PC-3 (cell line): ENCODE data around the gene SLC30A7. TPM values are rescaled to one million over a fixed set of nuclear protein-coding genes. Genes with fewer than 3 reads are reported as not detected.

ENCODE experiments used
- ATAC-seq: fragments of 200-7000 bp; cut with Tn5 transposase; 2 replicates; pipeline ENCODE4 v1.9.1; 2020; ENCODE audit warnings: mild to moderate bottlenecking, moderate library complexity
- BruUV-seq: library from RNA; stranded (reverse); fragments of 400-500 nt; replicated peaks from 2 replicates; lab custom pipeline; 2021; lab: Mats Ljungman, UMichigan
- CTCF ChIA-PET: fragments of 300-600 bp; sonication (Branson Sonifier 250); formaldehyde crosslinking; loops from one replicate; lab custom pipeline; 2022; ENCODE audit warnings: antibody characterized with exemption; lab: Charles Lee
- POLR2A ChIA-PET: fragments of 300-600 bp; sonication (Branson Sonifier 250); formaldehyde crosslinking; loops from one replicate; lab custom pipeline; 2022; ENCODE audit warnings: antibody characterized with exemption; ENCODE audit not compliant: unreplicated experiment; lab: Charles Lee
- DNase-seq: peaks from one replicate; pipeline ENCODE4 v3.0.0-alpha.2; 2015
- H2AFZ ChIP-seq: fragments of 300-600 bp; sonication (generic); 2 replicates; pipeline ENCODE4 v1.6.0; 2016; ENCODE audit warnings: antibody characterized with exemption, low read length
- H3F3A ChIP-seq: fragments of 300-600 bp; sonication (generic); one replicate; pipeline ENCODE4 v1.6.0; 2017; ENCODE audit warnings: antibody characterized with exemption, low read length, control low read depth, mild to moderate bottlenecking; ENCODE audit not compliant: unreplicated experiment
- H3K27ac ChIP-seq: fragments of 300-600 bp; sonication (generic); 2 replicates; pipeline ENCODE4 v1.5.1; 2016; ENCODE audit warnings: mild to moderate bottlenecking, low read length
- H3K27me3 ChIP-seq: fragments of 300-600 bp; sonication (generic); 2 replicates; pipeline ENCODE4 v1.6.1; 2016; ENCODE audit warnings: low read length, mixed read lengths
- H3K36me3 ChIP-seq: fragments of 300-600 bp; sonication (generic); 2 replicates; pipeline ENCODE4 v1.6.1; 2016; ENCODE audit warnings: low read depth, mixed run types, low read length, mixed read lengths
- H3K4me1 ChIP-seq: fragments of 300-600 bp; sonication (generic); 2 replicates; pipeline ENCODE4 v1.5.1; 2016; ENCODE audit warnings: low read length; ENCODE audit not compliant: insufficient read depth
- H3K4me2 ChIP-seq: fragments of 300-600 bp; sonication (generic); 2 replicates; pipeline ENCODE4 v1.6.0; 2016; ENCODE audit warnings: low read length
- H3K4me3 ChIP-seq: fragments of 300-600 bp; sonication (generic); 2 replicates; pipeline ENCODE4 v1.5.1; 2016; ENCODE audit warnings: mild to moderate bottlenecking, low read length, mixed read lengths
- H3K79me2 ChIP-seq: fragments of 300-600 bp; sonication (generic); 2 replicates; pipeline ENCODE4 v1.6.1; 2017; ENCODE audit warnings: low read length, mixed read lengths
- H3K9ac ChIP-seq: fragments of 300-600 bp; sonication (generic); 2 replicates; pipeline ENCODE4 v1.6.0; 2016; ENCODE audit warnings: mild to moderate bottlenecking, low read length
- H3K9me2 ChIP-seq: fragments of 300-600 bp; sonication (generic); replicated peaks from 2 replicates; pipeline ENCODE4 v1.6.1; 2016; ENCODE audit warnings: mixed run types, low read length, mixed read lengths
- H3K9me3 ChIP-seq: fragments of 300-600 bp; sonication (generic); 2 replicates; pipeline ENCODE4 v1.6.1; 2016; ENCODE audit warnings: low read length, mixed read lengths
- H4K20me1 ChIP-seq: fragments of 300-600 bp; sonication (generic); 2 replicates; pipeline ENCODE4 v1.6.1; 2016; ENCODE audit warnings: low read length, mixed read lengths
- CTCF ChIP-seq: fragments of 300-600 bp; sonication (generic); conservative IDR thresholded peaks from 2 replicates; pipeline ENCODE4 v1.5.1; 2017; ENCODE audit warnings: antibody characterized with exemption, low read depth, mild to moderate bottlenecking, low read length
- EZH2 ChIP-seq: fragments of 300-600 bp; sonication (generic); IDR thresholded peaks from one replicate; pipeline ENCODE4 v1.6.1; 2017; ENCODE audit warnings: antibody characterized with exemption, mild to moderate bottlenecking, low read length; ENCODE audit not compliant: unreplicated experiment
- EZH2phosphoT487 ChIP-seq: fragments of 300-600 bp; sonication (generic); IDR thresholded peaks from 2 replicates; pipeline ENCODE4 v1.6.1; 2018; ENCODE audit warnings: mild to moderate bottlenecking, antibody characterized with exemption, low read length, borderline replicate concordance
- intact Hi-C: fragments of 100-400 bp; cut with micrococcal nuclease; formaldehyde crosslinking; loops from 2 replicates; pipeline ENCODE4 v1.9.0; 2023
- total RNA-seq: library from RNA; depleted of rRNA; stranded (reverse); fragments of >200 nt; gene quantifications from 2 replicates; pipeline ENCODE4 v1.2.3, GENCODE V29; 2014

The SLC30A7 gene
- total RNA-seq, 1 experiment from 2014 or later, result 24.0 TPM

- no peaks in the 10 kb centered on the region for H3F3A ChIP-seq
- H3K4me3 ChIP-seq, result no peak overlapping the region
- H3K9me2 ChIP-seq, result no peaks in the 10 kb centered on the region
- ATAC-seq (peak; percentile 71), DNase-seq (peak; percentile 37)
- ChIA-PET CTCF (no interaction called here), POLR2A (no interaction called here)
- TF ChIP-seq EZH2phosphoT487 (no peak), EZH2 (no peak), CTCF (no peak)
- H3K36me3 ChIP-seq, result peaks cover 23% of the 10 kb centered on the region
- H3K9me3 ChIP-seq, result no peaks in the 10 kb centered on the region
- no TSS peak for BruUV-seq
- peaks cover 7% of the 10 kb centered on the region; the same call in 1 of the 2 replicates for H3K4me1 ChIP-seq
- no peaks in the 10 kb centered on the region for H4K20me1 ChIP-seq
- no peaks in the 10 kb centered on the region for H3K27me3 ChIP-seq
- H3K27ac ChIP-seq, result no peak overlapping the region
- no peak overlapping the region for H2AFZ ChIP-seq
- H3K9ac ChIP-seq, result no peak overlapping the region
- no peak overlapping the region for H3K4me2 ChIP-seq
- H3K79me2 ChIP-seq, result no peaks in the 10 kb centered on the region
- intact Hi-C loops, result loop anchor here (5.0 kb wide), 2 partner anchors 103 to 433 kb away; partner anchors contain the start of gene DPH5
Observed at GRCh38 chr1:100924212-100924611, 28.3 kb downstream of the SLC30A7 start.

- Histone ChIP-seq H3K4me2 (no peak overlapping the region), H3K9ac (no peak overlapping the region), H2AFZ (no peak overlapping the region), H3K4me3 (no peak overlapping the region), H3K36me3 (peaks cover 23% of the 10 kb centered on the region), H3K27me3 (no peaks in the 10 kb centered on the region), H3F3A (no peaks in the 10 kb centered on the region), H3K27ac (no peak overlapping the region), H4K20me1 (no peaks in the 10 kb centered on the region), H3K4me1 (peaks cover 7% of the 10 kb centered on the region; the same call in 1 of the 2 replicates), H3K9me3 (no peaks in the 10 kb centered on the region), H3K79me2 (no peaks in the 10 kb centered on the region), H3K9me2 (no peaks in the 10 kb centered on the region)
- no peak for DNase-seq
- POLR2A ChIA-PET, result no interaction called here
- ATAC-seq, result no peak
- TF ChIP-seq EZH2 (no peak), EZH2phosphoT487 (no peak), CTCF (no peak)
- CTCF ChIA-PET, result no interaction called here
- no TSS peak for BruUV-seq
- intact Hi-C loops, result loop anchor here (5.0 kb wide), 2 partner anchors 102 to 432 kb away; partner anchors contain the start of gene DPH5
Observed at GRCh38 chr1:100924991-100925390, 29.1 kb downstream of the SLC30A7 start.

GRCh38 chr1:100926240-100926639, 30.4 kb downstream of the SLC30A7 start:
- no peak for ATAC-seq
- intact Hi-C loops, result no loop called here
- no peak for TF ChIP-seq EZH2
- TF ChIP-seq EZH2phosphoT487, result no peak
- no peak for TF ChIP-seq CTCF

More at GRCh38 chr1:100926240-100926639, 30.4 kb downstream of the SLC30A7 start:
- POLR2A ChIA-PET, result no interaction called here
- DNase-seq, result no peak
- H3K9me2 ChIP-seq, result no peaks in the 10 kb centered on the region
- H3K4me1 ChIP-seq, result peaks cover 7% of the 10 kb centered on the region; the same call in 1 of the 2 replicates
- BruUV-seq, result no TSS peak
- CTCF ChIA-PET, result no interaction called here
- H3K79me2 ChIP-seq, result no peaks in the 10 kb centered on the region
- H3K27ac ChIP-seq, result no peak overlapping the region
- no peaks in the 10 kb centered on the region for H3F3A ChIP-seq
- H2AFZ ChIP-seq, result no peak overlapping the region
- H3K9me3 ChIP-seq, result no peaks in the 10 kb centered on the region
- H3K36me3 ChIP-seq, result peaks cover 27% of the 10 kb centered on the region
- no peaks in the 10 kb centered on the region for H3K27me3 ChIP-seq
- H3K9ac ChIP-seq, result no peak overlapping the region
- H4K20me1 ChIP-seq, result no peaks in the 10 kb centered on the region
- H3K4me2 ChIP-seq, result no peak overlapping the region
- H3K4me3 ChIP-seq, result no peak overlapping the region
